ENCODE measurements around the gene CYP19A1. TPM values are rescaled to one million over a fixed set of nuclear protein-coding genes. Genes with fewer than 3 reads are reported as not detected.

CYP19A1 gene
- total and polyA plus RNA-seq, 5 donors: 0.45 to 1.3 (median 1.0) TPM

DNA sequence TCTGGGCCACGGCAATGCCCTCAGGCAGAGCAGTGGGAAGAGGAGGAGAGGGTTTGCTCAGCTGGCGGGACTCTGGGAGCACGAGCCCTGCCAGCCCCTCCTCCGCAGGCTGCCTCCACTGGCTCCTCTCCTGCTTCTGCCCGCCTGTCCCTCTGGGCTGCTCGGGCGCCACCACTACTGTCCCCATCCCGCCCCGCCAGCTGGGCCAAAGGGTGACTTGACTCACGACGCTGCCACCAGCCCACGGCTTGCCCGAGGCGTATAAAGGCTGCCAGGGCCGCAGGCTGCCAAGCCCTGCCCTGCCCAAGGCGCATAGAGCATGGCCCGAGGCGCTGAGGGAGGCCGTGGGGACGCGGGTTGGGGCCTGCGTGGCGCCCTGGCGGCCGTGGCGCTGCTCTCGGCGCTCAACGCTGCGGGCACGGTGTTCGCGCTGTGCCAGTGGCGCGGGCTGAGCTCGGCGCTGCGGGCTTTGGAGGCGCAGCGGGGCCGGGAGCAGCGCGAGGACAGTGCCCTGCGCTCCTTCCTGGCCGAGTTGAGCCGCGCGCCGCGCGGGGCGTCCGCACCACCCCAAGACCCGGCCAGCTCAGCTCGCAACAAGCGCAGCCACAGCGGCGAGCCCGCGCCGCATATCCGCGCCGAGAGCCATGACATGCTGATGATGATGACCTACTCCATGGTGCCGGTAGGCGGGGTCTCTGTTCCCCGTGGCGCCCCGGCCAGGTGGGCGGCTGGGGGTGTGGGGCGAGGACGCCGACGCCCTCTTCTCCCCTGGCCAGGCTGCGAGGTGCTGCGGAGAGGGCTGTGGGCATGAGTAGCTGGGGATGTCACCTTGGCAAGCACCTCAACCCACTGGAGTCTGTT is 3.2 kb upstream of the CYP19A1 start, which contains the start of gene GLDN:
GLDN (plus strand) TSS at position 290 of the 861 bp plus-strand sequence; CDS start at position 320, 30 bp downstream.
- no peaks in the 10 kb centered on the region for H3K9me3 ChIP-seq (ENCODE audit: control insufficient read depth, low read length)
- no peaks in the 10 kb centered on the region for H3K27me3 ChIP-seq (ENCODE audit: control insufficient read depth, insufficient read depth)
- peak; percentile 55 to 77 (median 76) for DNase-seq
- no peak within 1 kb of the TSS for H3K27ac ChIP-seq (ENCODE audit: low read length)
- H3K4me3 ChIP-seq (ENCODE audit: low read length): peak within 1 kb of the TSS; percentile 26
- 12% methylated on average over 76 of the region's 76 CpGs for WGBS
- intact Hi-C loops (cut with DNase I): no loop called here
- H3K4me1 ChIP-seq (ENCODE audit: control insufficient read depth, insufficient read depth, low read length): no peaks in the 10 kb centered on the region
- peak; percentile 78 to 79 for ATAC-seq

DNA sequence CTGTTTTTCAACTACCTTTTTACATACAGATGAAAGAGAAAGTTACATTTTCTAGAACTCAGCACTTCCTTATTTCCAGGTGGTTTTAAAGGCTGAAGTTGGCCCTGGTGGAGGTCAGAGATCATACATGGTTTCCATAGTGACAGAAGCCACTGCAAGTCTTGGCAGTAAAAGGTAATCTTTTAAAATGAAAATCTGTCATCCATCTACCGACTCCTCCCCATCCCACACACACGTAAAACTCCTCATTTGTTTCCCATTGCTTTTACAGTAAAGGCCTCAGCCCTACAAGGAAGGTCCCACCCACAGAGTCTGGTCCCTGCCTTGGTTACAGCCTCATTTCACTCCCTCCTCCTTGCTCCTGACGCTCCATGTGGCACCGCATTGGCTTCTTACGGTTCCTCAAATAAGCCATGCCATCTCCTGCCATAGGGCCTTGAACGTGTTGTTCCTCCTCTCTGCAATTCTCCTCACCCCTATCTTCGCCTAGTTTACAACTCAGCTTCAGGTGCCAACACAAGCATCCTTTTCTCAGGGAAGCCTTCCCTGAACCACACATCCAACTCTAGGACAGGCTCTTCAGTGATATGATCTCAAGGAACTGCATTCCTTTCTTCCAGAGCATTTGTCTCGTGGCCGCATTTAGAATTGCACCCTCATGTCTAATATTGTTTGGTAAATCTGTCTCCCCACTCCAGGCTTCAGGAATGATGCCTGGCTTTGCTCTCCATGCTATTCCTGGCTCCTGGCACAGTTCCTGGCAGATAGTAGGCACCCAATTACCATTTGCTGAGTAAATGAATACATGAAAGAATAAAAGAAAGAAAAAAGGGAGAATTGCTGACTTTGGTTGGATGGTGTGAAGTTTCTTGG is 2.6 kb downstream of the CYP19A1 start:
- no peaks in the 10 kb centered on the region for H3K27me3 ChIP-seq (ENCODE audit: control insufficient read depth, insufficient read depth)
- H3K4me1 ChIP-seq (ENCODE audit: control insufficient read depth, insufficient read depth, low read length): peaks cover 2% of the 10 kb centered on the region
- no peak for DNase-seq
- H3K4me3 ChIP-seq (ENCODE audit: low read length): no peak overlapping the region
- intact Hi-C loops (cut with DNase I): no loop called here
- H3K9me3 ChIP-seq (ENCODE audit: control insufficient read depth, low read length): no peaks in the 10 kb centered on the region
- peak; percentile 18 to 49 for ATAC-seq
- 76% methylated on average over 9 of the region's 9 CpGs for WGBS
- H3K27ac ChIP-seq (ENCODE audit: low read length): peak overlapping the region; percentile 11

DNA sequence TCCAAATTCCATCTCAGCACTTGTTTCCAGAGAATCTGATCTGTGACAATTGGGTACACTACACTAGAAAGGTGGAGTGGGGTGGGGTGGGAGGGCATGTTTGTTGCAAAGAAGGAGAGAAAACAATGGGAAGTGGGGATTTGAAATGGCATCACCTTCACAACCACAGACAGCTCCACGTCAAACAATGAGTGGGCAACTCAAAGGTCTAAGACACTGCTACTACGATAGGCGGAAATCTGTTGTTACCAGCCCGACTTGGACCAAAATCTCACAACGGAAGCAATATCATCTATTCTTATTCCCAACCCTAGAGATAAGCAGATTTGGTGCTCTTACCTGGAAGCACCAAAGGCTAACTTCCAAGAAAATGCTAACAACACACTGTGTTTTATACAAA is 3.3 kb downstream of the CYP19A1 start:
- WGBS: 95% methylated on average over 5 of the region's 5 CpGs
- no peak for ATAC-seq
- H3K4me3 ChIP-seq (ENCODE audit: low read length): no peak overlapping the region
- H3K27me3 ChIP-seq (ENCODE audit: control insufficient read depth, insufficient read depth): no peaks in the 10 kb centered on the region
- DNase-seq: no peak
- peaks cover 2% of the 10 kb centered on the region for H3K4me1 ChIP-seq (ENCODE audit: control insufficient read depth, insufficient read depth, low read length)
- H3K27ac ChIP-seq (ENCODE audit: low read length): no peak overlapping the region
- H3K9me3 ChIP-seq (ENCODE audit: control insufficient read depth, low read length): no peaks in the 10 kb centered on the region
- intact Hi-C loops (cut with DNase I): no loop called here

DNA sequence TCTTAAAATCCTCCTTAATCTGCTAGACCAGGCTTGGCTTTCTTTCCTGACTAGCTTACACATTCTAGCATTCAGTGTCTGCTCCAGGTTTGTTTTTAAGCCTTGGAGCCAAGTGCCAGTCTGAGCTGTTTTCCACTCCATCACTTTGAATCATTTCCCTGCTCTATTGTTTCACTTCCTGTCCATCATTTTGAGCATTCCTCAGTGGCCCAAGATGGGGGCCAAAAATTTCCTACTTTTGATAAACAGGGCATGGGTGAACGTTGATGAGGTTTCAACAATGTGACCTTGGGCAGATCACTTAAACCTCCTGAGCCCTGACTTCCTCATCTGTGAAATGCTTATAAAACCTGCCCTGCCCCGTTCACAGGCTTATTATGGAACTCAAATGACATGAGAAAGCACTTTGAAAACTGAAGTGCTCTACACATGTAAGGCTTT is 4.4 kb downstream of the CYP19A1 start:
- Histone ChIP-seq H3K4me3 (ENCODE audit: low read length) (no peak overlapping the region), H3K27me3 (ENCODE audit: control insufficient read depth, insufficient read depth) (no peaks in the 10 kb centered on the region), H3K27ac (ENCODE audit: low read length) (no peak overlapping the region), H3K4me1 (ENCODE audit: control insufficient read depth, insufficient read depth, low read length) (peaks cover 2% of the 10 kb centered on the region), H3K9me3 (ENCODE audit: control insufficient read depth, low read length) (no peaks in the 10 kb centered on the region)
- DNase-seq (no peak), ATAC-seq (peak in 1 of 2 donors; percentile 51)
- intact Hi-C loops (cut with DNase I): no loop called here
- WGBS: 8% methylated on average over 2 of the region's 2 CpGs

DNA sequence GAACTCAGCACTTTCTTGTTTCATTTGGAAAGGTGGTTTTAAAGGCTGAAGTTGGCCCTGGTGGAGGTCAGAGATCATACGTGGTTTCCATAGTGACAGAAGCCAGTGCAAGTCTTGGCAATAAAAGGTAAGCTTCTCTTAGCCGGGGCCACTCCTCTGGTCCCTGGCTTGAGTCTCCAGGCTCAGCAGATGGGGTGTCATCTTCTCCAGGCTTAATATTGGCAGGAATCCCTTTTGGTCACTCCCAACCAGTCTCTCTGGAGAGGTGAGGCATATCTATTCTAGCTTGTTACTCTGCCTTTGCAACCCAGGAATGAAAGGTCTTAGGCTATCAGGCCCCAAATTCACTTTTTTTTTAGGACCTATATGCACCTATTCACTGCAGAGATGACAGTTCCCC is 4.8 kb downstream of the CYP19A1 start:
- Histone ChIP-seq H3K4me3 (ENCODE audit: low read length) (no peak overlapping the region), H3K9me3 (ENCODE audit: control insufficient read depth, low read length) (no peaks in the 10 kb centered on the region), H3K27ac (ENCODE audit: low read length) (no peak overlapping the region), H3K27me3 (ENCODE audit: control insufficient read depth, insufficient read depth) (no peaks in the 10 kb centered on the region), H3K4me1 (ENCODE audit: control insufficient read depth, insufficient read depth, low read length) (peaks cover 2% of the 10 kb centered on the region)
- intact Hi-C loops (cut with DNase I): no loop called here
- ATAC-seq (no peak), DNase-seq (no peak)
- WGBS: 86% methylated on average over 2 of the region's 2 CpGs

DNA sequence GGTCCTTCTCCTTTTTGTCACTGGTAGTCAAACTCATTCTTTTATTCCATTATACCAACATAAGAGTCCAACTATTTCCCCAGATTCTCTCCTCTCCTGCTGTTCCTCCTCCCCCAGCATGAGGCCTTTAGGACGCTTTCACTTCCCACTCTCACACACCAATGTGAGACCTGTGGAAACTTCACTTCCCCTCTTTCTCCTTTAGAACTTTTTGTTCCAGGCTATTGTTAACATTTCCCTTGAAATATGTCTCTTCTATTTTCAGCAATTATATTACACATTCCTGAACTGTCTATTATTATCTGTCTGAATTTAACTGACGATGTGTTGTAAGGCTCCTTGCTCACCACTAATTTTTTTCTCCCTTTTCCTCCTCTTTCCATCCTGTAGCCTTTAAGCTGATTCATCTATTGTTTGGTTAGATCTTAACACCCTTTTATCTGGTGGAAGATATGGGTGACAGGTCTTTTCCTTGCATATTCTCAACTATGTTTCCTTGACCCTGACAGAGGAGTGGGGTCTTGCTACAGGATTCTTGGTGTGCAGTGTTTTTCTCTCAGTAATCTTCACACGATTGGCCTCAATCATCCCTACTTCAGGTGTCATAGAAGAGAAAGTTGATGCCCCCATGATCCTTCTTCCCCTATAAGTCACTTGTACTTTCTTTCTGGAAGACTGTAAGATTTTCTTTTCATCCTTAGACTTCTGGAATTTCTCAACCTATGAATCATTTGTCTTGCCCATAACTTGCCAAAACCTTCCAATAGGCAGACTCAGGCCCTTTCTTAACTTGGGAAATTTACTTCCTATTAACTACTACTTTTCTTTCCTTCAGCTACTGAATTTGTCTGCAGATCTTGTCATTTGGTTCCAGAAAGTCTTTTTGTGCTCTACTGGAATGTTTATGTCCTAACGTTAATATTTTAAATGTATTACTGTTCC is 5.9 kb downstream of the CYP19A1 start:
- Histone ChIP-seq H3K27ac (ENCODE audit: low read length) (no peak overlapping the region), H3K9me3 (ENCODE audit: control insufficient read depth, low read length) (no peaks in the 10 kb centered on the region)
- intact Hi-C loops (cut with DNase I): no loop called here

DNA sequence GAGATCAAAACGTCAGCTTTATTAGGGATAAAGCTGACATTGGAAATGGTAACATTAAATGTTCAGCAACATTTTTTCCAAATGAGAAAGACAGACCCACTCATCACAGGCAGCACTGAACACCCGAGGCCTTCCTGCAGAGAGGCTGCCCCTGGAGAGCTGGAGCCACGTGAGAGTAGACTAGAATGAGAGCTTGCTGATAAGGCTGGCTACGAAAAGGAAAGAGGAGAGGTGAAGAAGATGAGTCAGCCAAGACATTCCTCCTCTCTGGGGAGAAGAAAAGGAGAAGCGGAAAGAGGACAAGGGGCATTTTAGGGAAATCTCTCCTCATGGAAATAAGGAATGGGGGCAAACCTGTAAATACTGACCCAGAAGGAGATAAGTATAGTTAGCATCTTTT is 7.3 kb downstream of the CYP19A1 start:
- intact Hi-C loops (cut with DNase I): no loop called here
- no peak overlapping the region for H3K4me3 ChIP-seq (ENCODE audit: low read length)
- ATAC-seq (no peak), DNase-seq (no peak)
- H3K4me1 ChIP-seq (ENCODE audit: control insufficient read depth, insufficient read depth, low read length): peaks cover 2% of the 10 kb centered on the region
- 42% methylated on average over 5 of the region's 5 CpGs for WGBS
- H3K9me3 ChIP-seq (ENCODE audit: control insufficient read depth, low read length): no peaks in the 10 kb centered on the region
- no peaks in the 10 kb centered on the region for H3K27me3 ChIP-seq (ENCODE audit: control insufficient read depth, insufficient read depth)
- no peak overlapping the region for H3K27ac ChIP-seq (ENCODE audit: low read length)

More for the DNA sequence above, 5.9 kb downstream of the CYP19A1 start:
- DNase-seq: no peak
- ATAC-seq: peak; percentile 8 to 41
- H3K4me1 ChIP-seq (ENCODE audit: control insufficient read depth, insufficient read depth, low read length): peaks cover 2% of the 10 kb centered on the region
- no peaks in the 10 kb centered on the region for H3K27me3 ChIP-seq (ENCODE audit: control insufficient read depth, insufficient read depth)
- WGBS: 66% methylated on average over 4 of the region's 4 CpGs
- no peak overlapping the region for H3K4me3 ChIP-seq (ENCODE audit: low read length)

DNA sequence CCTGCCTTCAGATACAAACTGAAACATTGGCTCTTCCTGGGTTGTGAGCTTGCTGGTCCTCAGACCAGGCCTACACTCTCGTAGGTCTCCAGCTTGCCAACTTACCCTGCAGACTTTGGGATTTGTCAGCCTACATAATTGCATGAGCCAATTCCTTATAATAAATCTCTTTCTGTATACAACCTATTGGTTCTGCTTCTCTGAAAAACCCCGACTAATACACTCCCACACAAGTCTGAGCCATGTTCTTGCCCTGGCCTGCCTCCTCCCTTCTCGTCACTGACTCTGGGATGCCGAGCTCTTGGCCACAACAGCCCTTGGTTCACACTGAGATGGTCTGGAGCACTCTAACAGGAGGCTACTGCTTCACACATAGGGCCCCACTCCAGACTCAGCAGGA is 9.5 kb downstream of the CYP19A1 start:
- H3K27ac ChIP-seq (ENCODE audit: low read length): no peak overlapping the region
- H3K27me3 ChIP-seq (ENCODE audit: control insufficient read depth, insufficient read depth): no peaks in the 10 kb centered on the region
- ATAC-seq (no peak), DNase-seq (no peak)
- no peaks in the 10 kb centered on the region for H3K9me3 ChIP-seq (ENCODE audit: control insufficient read depth, low read length)
- no peak overlapping the region for H3K4me3 ChIP-seq (ENCODE audit: low read length)
- intact Hi-C loops (cut with DNase I): no loop called here
- no peaks in the 10 kb centered on the region for H3K4me1 ChIP-seq (ENCODE audit: control insufficient read depth, insufficient read depth, low read length)
- WGBS: 88% methylated on average over 4 of the region's 4 CpGs

DNA sequence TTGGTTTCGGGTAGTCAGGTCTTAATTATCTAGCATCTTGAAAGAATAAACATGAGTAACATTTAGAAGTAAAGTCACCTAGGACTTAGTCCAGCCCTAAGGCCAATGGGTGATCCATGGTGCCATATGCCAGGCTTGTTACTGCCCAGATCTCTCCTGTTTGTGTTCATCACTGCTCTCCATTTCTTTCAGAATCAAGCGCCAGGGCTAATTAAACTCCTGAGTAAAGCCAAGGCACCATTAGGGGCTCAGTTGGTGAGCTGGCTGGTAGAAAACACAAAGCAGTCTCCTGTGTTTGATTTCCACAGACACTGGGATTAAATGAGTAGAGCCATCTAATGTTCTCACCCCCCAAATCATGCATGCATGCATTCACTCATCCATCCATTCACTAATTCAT is 11.3 kb downstream of the CYP19A1 start:
- no peaks in the 10 kb centered on the region for H3K9me3 ChIP-seq (ENCODE audit: control insufficient read depth, low read length)
- H3K4me1 ChIP-seq (ENCODE audit: control insufficient read depth, insufficient read depth, low read length): no peaks in the 10 kb centered on the region
- intact Hi-C loops (cut with DNase I): no loop called here
- H3K27me3 ChIP-seq (ENCODE audit: control insufficient read depth, insufficient read depth): no peaks in the 10 kb centered on the region
- H3K27ac ChIP-seq (ENCODE audit: low read length): no peak overlapping the region
- no peak for ATAC-seq
- no peak for DNase-seq
- 93% methylated on average over 2 of the region's 2 CpGs for WGBS
- no peak overlapping the region for H3K4me3 ChIP-seq (ENCODE audit: low read length)

DNA sequence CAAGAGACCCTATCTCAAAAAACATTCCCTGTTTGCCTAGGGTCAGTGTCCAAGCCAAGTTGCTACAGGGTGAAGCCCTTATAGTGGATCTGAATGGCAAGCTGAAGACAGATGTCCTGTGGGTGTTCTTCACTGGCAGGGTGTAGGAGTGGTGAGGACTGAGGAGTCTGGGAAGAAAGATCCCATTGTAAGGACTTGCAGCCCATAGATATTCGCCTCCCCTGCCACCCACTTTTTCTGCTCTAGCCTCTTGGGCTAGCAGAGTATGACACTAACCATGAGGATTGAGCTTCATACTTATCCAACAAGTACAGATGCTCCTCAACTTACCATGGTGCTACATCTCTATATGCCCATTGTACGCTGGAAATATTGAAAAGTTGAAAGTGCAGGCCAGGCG is 13.2 kb downstream of the CYP19A1 start:
- 94% methylated on average over 3 of the region's 3 CpGs for WGBS
- no peak for ATAC-seq
- DNase-seq: no peak
- no peaks in the 10 kb centered on the region for H3K27me3 ChIP-seq (ENCODE audit: control insufficient read depth, insufficient read depth)
- intact Hi-C loops (cut with DNase I): no loop called here
- H3K4me1 ChIP-seq (ENCODE audit: control insufficient read depth, insufficient read depth, low read length): no peaks in the 10 kb centered on the region
- H3K9me3 ChIP-seq (ENCODE audit: control insufficient read depth, low read length): no peaks in the 10 kb centered on the region
- H3K4me3 ChIP-seq (ENCODE audit: low read length): no peak overlapping the region
- H3K27ac ChIP-seq (ENCODE audit: low read length): no peak overlapping the region

Measured in right cardiac atrium (tissue), 5 donors.